Esophagus squamous epithelium (tissue), 5 donors: ENCODE data around the gene GTF3A. TPM values are rescaled to one million over a fixed set of nuclear protein-coding genes. Genes with fewer than 3 reads are reported as not detected.

Experiments
- DNase-seq: peaks from one replicate; lab custom pipeline; 2025; lab: John Stamatoyannopoulos, UW
- H3K27ac ChIP-seq, 4 donors: fragments of 200-600 bp; sonication (generic); one replicate each; pipeline ENCODE4 v1.5.1; 2016 to 2019; ENCODE audit warnings: mild to moderate bottlenecking in 1 of 4
- H3K27me3 ChIP-seq, 4 donors: fragments of 200-600 bp; sonication (generic); 1 replicate in 3 of 4; 2 replicates in 1 of 4; pipeline versions ENCODE4 v1.5.1 to v1.6.0; 2017 to 2021; ENCODE audit warnings: antibody characterized with exemption in 1 of 4
- H3K36me3 ChIP-seq, 3 donors: fragments of 200-600 bp; sonication (generic); one replicate each; pipeline ENCODE4 v1.5.1; 2016 to 2019
- H3K4me1 ChIP-seq, 3 donors: fragments of 200-600 bp; sonication (generic); one replicate each; pipeline ENCODE4 v1.5.1; 2017 to 2019
- H3K4me3 ChIP-seq, 4 donors: fragments of 200-600 bp; sonication (generic); 1 replicate in 3 of 4; 2 replicates in 1 of 4; pipeline ENCODE4 v1.5.1; 2016 to 2019; ENCODE audit warnings: mild to moderate bottlenecking in 2 of 4, moderate library complexity in 1 of 4
- H3K9me3 ChIP-seq, 3 donors: fragments of 200-600 bp; sonication (generic); one replicate each; pipeline ENCODE4 v1.5.1; 2016 to 2019
- CTCF ChIP-seq, 6 experiments: fragments of 450-650 bp in 4 of 6; fragments of 200-600 bp in 2 of 6; sonication (generic) in 2 of 6; IDR thresholded peaks; one replicate each; pipeline ENCODE4 v1.5.1; 2016 to 2019; ENCODE audit warnings: antibody characterized with exemption in 6 of 6, mild to moderate bottlenecking in 4 of 6, moderate library complexity in 4 of 6
- POLR2A ChIP-seq, 4 donors: fragments of 450-650 bp; IDR thresholded peaks; one replicate each; pipeline ENCODE4 v1.6.1; 2017; ENCODE audit warnings: antibody characterized with exemption in 4 of 4, mild to moderate bottlenecking in 4 of 4, moderate library complexity in 3 of 4
- WGBS, 2 donors: methylation state at CpG; one replicate each; pipeline ENCODE4 v1.1.5; 2018; 5-methylcytosine and 5-hydroxymethylcytosine counted together
- intact Hi-C: fragments of 100-400 bp; cut with DNase I; formaldehyde crosslinking; loops from one replicate; pipeline ENCODE4 v1.15.0; 2022
- total RNA-seq, 4 donors: library from RNA; depleted of rRNA; stranded (reverse); fragments of >200 nt; gene quantifications; one replicate each; pipeline ENCODE4 v1.1.0, GENCODE V29; 2016
- donor health status: DM: yes; HTN: yes; CAD: no.

The GTF3A gene
- total RNA-seq, 4 donors from 2014 or later = 76.4 to 113 (median 86.5) TPM

GRCh38 chr13:27472441-27472840, 48.0 kb downstream of the GTF3A start:
- Histone ChIP-seq H3K4me3 (no peak overlapping the region), H3K4me1 (peaks cover 0 to 10% (median 4%) of the 10 kb centered on the region in 3 donors), H3K9me3 (no peaks in the 10 kb centered on the region), H3K27me3 (no peaks in the 10 kb centered on the region), H3K36me3 (no peaks in the 10 kb centered on the region), H3K27ac (no peak overlapping the region)
- intact Hi-C loops = no loop called here
- TF ChIP-seq POLR2A (IDR thresholded peaks at IDR 0.05) = no peak
- TF ChIP-seq CTCF (IDR thresholded peaks at IDR 0.05) = no peak
- WGBS, 2 donors = no CpG with 5 or more reads among the region's 2 CpGs
- DNase-seq = no peak

DNA sequence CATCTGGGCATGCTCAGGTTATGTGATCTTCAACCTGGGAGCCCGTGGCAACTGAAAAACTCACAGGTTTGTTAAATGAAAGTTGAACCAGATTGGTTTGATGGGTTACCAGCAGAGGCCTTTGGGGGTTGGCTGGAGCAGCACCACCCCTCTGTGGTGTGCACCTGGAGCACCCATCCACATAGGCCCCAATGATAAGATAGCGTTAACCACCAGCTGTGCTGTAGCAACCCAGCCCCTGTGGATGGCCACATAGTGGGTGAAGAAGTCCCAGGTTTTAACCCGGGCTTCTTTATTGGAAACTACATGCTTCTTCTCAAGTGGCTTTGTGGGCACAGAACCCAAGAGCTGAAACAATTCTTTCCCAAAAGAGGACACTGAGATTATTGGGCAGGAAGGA, 48.5 kb downstream of the GTF3A start:
- no peaks in the 10 kb centered on the region for H3K27me3 ChIP-seq
- intact Hi-C loops = no loop called here
- TF ChIP-seq POLR2A (IDR thresholded peaks at IDR 0.05) (no peak), CTCF (IDR thresholded peaks at IDR 0.05) (no peak)
- no peaks in the 10 kb centered on the region for H3K9me3 ChIP-seq
- WGBS, 2 donors = 67 to 92% methylated on average over 1 to 3 of the region's 3 CpGs
- peaks cover 0 to 15% (median 9%) of the 10 kb centered on the region in 3 donors for H3K4me1 ChIP-seq
- H3K36me3 ChIP-seq = no peaks in the 10 kb centered on the region
- no peak for DNase-seq
- no peak overlapping the region for H3K27ac ChIP-seq
- no peak overlapping the region for H3K4me3 ChIP-seq

DNA sequence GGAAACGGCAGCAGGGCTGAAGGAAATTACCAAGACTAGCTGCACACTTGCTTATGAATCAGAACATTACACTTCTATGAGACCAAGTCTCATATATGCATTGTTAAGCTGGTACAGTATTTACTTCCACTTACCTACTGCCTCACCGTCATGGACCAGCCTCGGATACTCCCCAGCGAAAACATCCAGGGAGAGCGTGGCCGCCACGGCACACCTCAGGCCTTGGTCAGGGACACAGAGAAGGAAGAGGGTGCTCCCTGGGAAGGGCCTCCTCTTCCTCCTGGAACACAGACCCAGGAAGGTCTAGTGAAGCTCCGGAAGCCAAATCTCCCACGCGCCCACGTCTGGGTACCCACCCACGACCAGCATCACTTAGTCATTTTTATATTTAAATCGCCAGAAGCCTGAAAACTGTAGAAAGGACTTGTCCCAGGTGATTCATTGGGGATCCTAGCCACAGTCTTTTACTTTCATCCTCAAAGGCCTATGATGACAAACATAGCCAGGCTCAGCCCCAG, 50.4 kb downstream of the GTF3A start:
- Histone ChIP-seq H3K9me3 (no peaks in the 10 kb centered on the region), H3K27ac (no peak overlapping the region), H3K4me3 (no peak overlapping the region), H3K4me1 (peaks cover 0 to 19% (median 9%) of the 10 kb centered on the region in 3 donors), H3K36me3 (no peaks in the 10 kb centered on the region), H3K27me3 (no peaks in the 10 kb centered on the region)
- TF ChIP-seq POLR2A (IDR thresholded peaks at IDR 0.05) (no peak), CTCF (IDR thresholded peaks at IDR 0.05) (no peak)
- WGBS, 2 donors = 53 to 65% methylated on average over 8 of the region's 13 CpGs
- no peak for DNase-seq
- intact Hi-C loops = no loop called here

DNA sequence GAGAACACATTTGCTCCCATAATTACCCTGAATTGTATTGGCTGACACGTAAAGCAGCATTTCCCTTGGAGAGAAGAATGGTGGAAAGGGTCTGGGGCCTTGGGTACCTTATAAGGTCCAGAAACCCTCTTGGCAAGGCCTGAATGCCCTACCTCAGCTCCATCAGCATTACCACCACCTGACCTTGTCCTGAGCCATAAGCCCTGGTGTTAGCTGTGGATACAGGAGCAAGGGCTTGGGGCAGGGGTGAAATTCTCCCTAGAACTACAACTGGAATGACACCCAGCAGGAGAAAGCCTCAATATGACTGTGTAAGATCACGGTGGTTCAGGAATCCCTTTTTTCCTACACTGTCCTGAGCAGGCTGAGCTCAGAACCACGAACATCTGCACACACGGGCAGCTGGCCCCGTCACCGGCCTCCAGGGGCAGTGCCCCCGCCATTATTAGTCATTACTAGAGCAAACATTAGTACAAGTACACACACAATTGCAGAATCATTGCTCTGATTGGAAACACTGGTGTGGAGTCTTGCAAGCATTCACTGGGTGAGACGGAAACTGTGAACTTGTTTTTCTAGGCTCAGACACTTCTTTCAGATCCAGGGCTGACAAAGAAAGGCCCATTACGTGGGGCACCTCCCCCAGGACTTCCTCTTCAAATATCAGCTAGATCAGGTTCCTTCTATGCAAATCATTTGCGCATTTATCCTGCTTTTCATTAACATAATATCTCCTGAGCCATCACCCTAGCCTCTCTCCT, 52.7 kb downstream of the GTF3A start:
- H3K27me3 ChIP-seq = peaks cover 0 to 14% (median 0%) of the 10 kb centered on the region in 4 donors
- peak overlapping the region in 1 of 4 donors; percentile 12 for H3K4me3 ChIP-seq
- H3K4me1 ChIP-seq = peaks cover 0 to 19% (median 9%) of the 10 kb centered on the region in 3 donors
- H3K36me3 ChIP-seq = no peaks in the 10 kb centered on the region
- DNase-seq = no peak
- H3K27ac ChIP-seq = peak overlapping the region; percentile 58 to 80 (median 67)
- peaks cover 0 to 5% (median 0%) of the 10 kb centered on the region in 3 donors for H3K9me3 ChIP-seq
- TF ChIP-seq POLR2A (IDR thresholded peaks at IDR 0.05) (no peak), CTCF (IDR thresholded peaks at IDR 0.05) (peak in 1 of 6 experiments; percentile 10)
- intact Hi-C loops = no loop called here
- WGBS, 2 donors = 16 to 25% methylated on average over 9 to 10 of the region's 10 CpGs

GRCh38 chr13:27481766-27482165, 57.3 kb downstream of the GTF3A start:
- no peak for DNase-seq
- WGBS, 2 donors = 21 to 29% methylated on average over 9 to 10 of the region's 11 CpGs
- intact Hi-C loops = no loop called here

More at GRCh38 chr13:27481766-27482165, 57.3 kb downstream of the GTF3A start:
- no peak overlapping the region for H3K27ac ChIP-seq
- TF ChIP-seq POLR2A (IDR thresholded peaks at IDR 0.05) (no peak), CTCF (IDR thresholded peaks at IDR 0.05) (peak in 4 of 6 experiments; percentile 43 to 65 (median 47))
- H3K36me3 ChIP-seq = no peaks in the 10 kb centered on the region
- peaks cover 0 to 6% (median 0%) of the 10 kb centered on the region in 3 donors for H3K9me3 ChIP-seq
- H3K4me3 ChIP-seq = no peak overlapping the region
- peaks cover 0 to 16% (median 9%) of the 10 kb centered on the region in 3 donors for H3K4me1 ChIP-seq
- peaks cover 0 to 15% (median 0%) of the 10 kb centered on the region in 4 donors for H3K27me3 ChIP-seq
